Ishikawa (cell line): ENCODE measurements around the gene EXOC6.
A peak's percentile ranks its signal among the peaks of the same experiment; 100 is the strongest.

Experiments
- CEBPB ChIP-seq: IDR thresholded peaks from 2 replicates; pipeline ENCODE4 v1.6.1; 2012
- CREB1 ChIP-seq: IDR thresholded peaks from 2 replicates; pipeline ENCODE4 v1.6.1; 2012; ENCODE audit warnings: low read depth
- EGR1 ChIP-seq: IDR thresholded peaks from 2 replicates; pipeline ENCODE4 v1.6.1; 2012
- EP300 ChIP-seq: IDR thresholded peaks from 2 replicates; pipeline ENCODE4 v1.6.1; 2012; ENCODE audit warnings: borderline replicate concordance
- MAX ChIP-seq: IDR thresholded peaks from 2 replicates; pipeline ENCODE4 v1.6.1; 2012
- RAD21 ChIP-seq: IDR thresholded peaks from 2 replicates; pipeline ENCODE4 v1.6.1; 2012; ENCODE audit warnings: low read depth
- TAF1 ChIP-seq: IDR thresholded peaks from 2 replicates; pipeline ENCODE4 v1.6.1; 2012; ENCODE audit warnings: low read depth, mild to moderate bottlenecking
- TEAD4 ChIP-seq: IDR thresholded peaks from 2 replicates; pipeline ENCODE4 v1.6.1; 2012
- TF ChIP-seq, protein P1 (sequence below): IDR thresholded peaks from 2 replicates; pipeline ENCODE4 v1.6.1; 2012
- TF ChIP-seq, protein P2 (sequence below): IDR thresholded peaks from 2 replicates; pipeline ENCODE4 v1.6.1; 2012; ENCODE audit warnings: low read depth, mild to moderate bottlenecking

GRCh38 chr10:92891885-92892690 lies 43.8 kb downstream of the EXOC6 start:
- TF ChIP-seq TEAD4 (peak; percentile 95), CREB1 (no peak), EGR1 (no peak), RAD21 (no peak), EP300 (peak; percentile 65; the same call in 1 of the 2 replicates), TAF1 (no peak), MAX (peak; percentile 45), CEBPB (peak; percentile 3; the same call in 1 of the 2 replicates)
- TF ChIP-seq, protein P1, sequence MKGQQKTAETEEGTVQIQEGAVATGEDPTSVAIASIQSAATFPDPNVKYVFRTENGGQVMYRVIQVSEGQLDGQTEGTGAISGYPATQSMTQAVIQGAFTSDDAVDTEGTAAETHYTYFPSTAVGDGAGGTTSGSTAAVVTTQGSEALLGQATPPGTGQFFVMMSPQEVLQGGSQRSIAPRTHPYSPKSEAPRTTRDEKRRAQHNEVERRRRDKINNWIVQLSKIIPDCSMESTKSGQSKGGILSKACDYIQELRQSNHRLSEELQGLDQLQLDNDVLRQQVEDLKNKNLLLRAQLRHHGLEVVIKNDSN: no peak
- TF ChIP-seq, protein P2, sequence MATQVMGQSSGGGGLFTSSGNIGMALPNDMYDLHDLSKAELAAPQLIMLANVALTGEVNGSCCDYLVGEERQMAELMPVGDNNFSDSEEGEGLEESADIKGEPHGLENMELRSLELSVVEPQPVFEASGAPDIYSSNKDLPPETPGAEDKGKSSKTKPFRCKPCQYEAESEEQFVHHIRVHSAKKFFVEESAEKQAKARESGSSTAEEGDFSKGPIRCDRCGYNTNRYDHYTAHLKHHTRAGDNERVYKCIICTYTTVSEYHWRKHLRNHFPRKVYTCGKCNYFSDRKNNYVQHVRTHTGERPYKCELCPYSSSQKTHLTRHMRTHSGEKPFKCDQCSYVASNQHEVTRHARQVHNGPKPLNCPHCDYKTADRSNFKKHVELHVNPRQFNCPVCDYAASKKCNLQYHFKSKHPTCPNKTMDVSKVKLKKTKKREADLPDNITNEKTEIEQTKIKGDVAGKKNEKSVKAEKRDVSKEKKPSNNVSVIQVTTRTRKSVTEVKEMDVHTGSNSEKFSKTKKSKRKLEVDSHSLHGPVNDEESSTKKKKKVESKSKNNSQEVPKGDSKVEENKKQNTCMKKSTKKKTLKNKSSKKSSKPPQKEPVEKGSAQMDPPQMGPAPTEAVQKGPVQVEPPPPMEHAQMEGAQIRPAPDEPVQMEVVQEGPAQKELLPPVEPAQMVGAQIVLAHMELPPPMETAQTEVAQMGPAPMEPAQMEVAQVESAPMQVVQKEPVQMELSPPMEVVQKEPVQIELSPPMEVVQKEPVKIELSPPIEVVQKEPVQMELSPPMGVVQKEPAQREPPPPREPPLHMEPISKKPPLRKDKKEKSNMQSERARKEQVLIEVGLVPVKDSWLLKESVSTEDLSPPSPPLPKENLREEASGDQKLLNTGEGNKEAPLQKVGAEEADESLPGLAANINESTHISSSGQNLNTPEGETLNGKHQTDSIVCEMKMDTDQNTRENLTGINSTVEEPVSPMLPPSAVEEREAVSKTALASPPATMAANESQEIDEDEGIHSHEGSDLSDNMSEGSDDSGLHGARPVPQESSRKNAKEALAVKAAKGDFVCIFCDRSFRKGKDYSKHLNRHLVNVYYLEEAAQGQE: no peak
